NCI-H2227 treated with DMSO at 0.1 percent for 48 hours (cell line): ENCODE results near the gene PARK7.

Source experiments
- DNase-seq: peaks from one replicate; lab custom pipeline; 2025; lab: John Stamatoyannopoulos, UW

PARK7 gene

DNA sequence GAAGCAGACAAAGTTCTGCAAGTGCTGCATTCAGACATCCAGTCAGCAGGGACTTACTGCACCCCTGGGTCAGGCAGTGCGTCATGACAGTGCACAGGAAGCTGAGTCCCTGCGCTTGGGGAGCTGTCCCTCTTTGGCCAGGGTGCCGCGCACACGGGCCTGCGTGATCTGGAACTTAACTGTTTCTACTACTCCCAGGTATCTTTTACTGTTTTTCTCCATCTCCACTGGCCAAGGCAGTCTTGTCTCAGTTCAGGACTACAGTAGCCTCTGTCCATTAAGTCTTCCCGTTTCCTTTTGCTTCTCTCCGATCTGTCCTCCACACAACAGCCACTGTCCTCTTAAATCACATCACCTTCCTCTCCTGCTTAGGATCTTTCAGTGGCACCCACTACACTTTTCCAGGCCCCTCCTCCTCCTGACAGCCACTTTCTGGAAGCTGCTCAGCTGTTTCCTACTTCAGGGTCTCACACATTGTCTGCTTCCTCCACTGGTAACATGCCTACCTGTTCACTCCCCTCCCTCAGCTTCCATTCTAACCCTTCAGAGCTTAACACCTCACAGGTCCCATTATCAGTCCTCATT lies 48.7 kb downstream of the PARK7 start:
- no peak for DNase-seq

DNA sequence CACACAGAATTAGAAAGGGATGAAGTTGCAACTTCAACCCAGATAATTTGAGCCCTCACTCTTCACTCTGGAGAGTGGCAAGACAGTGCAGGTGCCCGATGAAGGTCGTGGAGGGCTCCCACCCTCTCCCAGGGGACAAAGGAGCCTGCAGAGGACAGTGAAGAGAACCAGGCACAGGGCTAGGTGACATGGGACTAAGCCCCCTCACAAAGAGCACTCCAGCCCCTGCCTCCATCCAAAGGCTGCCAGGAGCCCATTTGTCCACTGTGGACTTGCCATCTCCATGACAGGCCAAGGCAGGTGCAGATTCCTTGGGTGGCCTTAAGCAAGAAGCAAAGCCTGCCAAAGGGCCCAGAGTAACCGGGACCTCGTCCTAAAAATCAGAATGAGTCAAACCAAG lies 49.5 kb downstream of the PARK7 start:
- no peak for DNase-seq

DNA sequence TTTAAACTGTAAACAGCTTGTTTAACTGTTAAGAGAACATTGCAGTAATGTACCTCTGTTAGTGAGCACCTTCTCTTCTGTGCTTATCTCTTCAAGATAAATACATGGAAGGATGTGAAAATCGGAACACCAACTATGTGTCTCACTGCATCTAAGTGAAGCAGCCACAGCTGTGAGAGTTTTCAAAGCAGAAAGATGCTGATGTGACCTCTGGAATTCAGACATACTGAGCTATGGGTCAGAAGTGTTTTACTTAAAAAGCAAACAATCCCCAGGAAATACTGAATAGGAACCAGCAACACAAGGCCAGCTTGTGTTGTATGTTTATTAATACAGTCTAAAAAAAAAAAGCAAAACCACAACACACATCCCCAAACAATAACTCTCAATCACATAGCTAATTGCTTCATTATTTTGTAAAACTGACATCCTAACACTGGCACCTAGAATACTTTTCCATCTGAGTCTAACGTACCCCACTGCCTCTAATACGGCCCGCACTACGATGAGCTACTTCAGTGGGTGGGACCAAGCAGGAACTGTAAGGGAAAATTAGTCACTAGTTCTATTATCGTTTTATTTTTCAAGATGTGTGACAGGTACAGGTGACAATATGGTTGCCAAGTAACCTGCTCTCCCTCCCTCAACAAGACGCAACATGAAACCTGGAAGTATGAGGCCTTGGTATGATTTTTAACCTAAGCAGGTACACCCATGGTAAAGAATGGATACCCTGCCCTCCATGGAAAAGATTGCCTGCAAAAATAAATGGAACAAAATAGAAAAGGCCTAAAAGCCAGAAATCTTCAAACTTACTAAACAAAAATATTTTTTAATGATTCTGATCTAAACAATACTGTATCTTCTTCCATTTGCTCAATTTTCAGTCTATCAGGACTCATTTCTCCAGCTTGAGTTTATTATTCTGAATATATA lies 50.7 kb downstream of the PARK7 start:
- DNase-seq: no peak

GRCh38 chr1:8012955-8013354 lies 51.4 kb downstream of the PARK7 start:
- DNase-seq: no peak

DNA sequence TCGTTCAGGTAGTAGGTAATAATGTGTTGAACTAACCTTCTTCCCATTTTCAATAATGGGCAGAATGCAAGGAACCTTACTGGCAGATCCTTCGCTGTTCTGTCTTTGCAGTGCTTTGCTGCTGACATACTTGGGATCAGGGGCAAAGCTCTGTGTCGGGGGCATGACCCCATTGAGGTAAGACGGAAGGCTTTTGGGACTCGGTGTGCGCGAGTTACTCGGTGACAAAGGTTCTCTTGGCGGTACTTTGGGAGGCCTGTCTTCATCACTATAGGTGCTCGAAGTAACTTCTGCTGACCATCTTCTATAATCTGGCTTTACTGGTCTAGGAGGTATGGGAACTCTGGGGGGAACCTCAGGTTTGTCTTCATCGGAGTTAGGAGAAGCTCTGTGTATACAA lies 51.9 kb downstream of the PARK7 start:
- DNase-seq: no peak

GRCh38 chr1:8013800-8014199 lies 52.3 kb downstream of the PARK7 start:
- DNase-seq: no peak

- no peak for DNase-seq
These were observed 53.0 kb downstream of the PARK7 start for GRCh38 chr1:8014381-8014988.

DNA sequence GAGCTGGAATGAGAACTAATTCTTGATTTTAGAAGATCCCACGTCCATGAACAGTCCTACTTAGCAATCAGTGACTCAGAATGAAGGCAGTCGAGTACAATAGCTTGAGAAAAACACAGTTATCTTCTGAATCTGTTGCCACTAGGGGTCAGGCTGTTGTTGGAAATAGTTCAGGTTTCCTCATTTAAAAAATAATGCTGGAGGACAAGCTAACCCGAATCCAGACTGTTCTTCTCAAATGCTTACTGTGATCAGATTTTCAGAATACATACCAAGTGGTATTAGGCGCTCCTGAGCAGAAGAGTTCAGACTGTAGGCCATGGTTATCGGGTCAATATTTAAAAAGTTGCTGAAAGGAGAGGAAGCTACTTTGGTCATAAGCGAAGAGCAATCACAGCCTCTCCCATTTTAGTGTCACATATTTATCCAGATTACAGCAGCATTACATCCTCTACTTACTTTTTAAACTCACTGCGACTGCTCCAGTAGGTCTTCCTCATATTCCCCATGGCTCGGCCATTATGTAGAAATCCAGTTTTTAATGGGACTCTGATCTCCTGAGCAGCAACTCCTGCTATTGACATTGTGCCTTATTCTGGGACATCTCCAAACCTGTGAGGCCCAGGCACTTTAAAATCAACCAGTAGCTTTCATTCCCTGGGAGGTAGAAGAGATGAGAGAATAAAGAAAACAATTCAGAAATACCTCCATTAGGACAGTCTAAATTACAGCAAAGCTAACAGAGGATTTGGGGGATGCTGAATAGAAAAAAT lies 53.7 kb downstream of the PARK7 start:
- peak; percentile 84 for DNase-seq

- DNase-seq: no peak
These were observed 54.3 kb downstream of the PARK7 start for GRCh38 chr1:8015809-8016165.

- DNase-seq: no peak
These were observed 54.8 kb downstream of the PARK7 start for GRCh38 chr1:8016210-8016894.

DNA sequence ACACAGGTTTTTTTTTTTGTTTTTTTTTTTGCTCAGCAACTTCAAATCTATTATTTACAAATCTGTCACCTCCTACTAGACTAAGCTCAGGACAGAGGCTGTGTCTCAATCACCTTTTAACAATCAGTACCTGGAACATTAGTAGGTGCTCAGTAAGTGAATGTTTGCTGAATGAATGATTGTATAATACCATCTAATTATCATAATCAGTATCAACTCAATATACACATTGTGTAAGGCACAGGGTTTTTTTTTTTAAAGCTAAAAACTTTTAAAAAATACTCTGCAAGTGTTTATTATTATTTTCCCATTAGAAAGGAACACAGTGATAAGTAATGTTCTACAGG lies 55.4 kb downstream of the PARK7 start:
- no peak for DNase-seq

DNA sequence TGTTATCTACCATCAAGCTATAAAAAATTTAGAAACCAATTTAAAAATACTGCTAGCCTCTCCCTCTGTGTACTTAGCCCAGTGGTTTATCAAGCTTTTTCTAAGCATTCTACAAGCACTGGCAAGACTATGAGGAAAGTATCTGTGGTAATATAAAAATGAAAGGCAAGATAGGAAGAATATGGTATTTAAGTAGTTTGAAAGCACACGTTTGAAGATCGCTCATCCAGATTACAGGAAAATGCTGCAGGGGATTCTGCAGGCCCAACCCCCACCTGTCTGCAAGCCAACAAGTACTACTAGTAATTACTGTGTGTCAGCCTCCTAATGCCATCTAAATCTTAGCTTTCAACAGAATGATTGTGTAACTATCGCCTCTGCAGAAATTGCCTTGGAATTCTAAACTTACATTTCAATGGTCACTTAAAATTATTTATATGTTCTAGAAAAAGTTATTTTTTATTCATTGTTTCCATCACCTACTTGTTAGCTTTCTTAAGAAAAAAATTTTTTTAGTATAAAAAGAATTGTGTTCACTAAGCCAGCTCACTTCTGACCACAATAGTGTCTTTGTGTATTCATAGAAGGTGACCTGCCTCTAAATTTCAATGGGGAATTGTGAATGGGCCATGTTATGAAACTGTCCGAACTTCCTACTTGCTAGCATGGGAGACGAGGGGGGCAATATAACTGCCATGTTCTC lies 56.1 kb downstream of the PARK7 start:
- peak; percentile 82 for DNase-seq

DNA sequence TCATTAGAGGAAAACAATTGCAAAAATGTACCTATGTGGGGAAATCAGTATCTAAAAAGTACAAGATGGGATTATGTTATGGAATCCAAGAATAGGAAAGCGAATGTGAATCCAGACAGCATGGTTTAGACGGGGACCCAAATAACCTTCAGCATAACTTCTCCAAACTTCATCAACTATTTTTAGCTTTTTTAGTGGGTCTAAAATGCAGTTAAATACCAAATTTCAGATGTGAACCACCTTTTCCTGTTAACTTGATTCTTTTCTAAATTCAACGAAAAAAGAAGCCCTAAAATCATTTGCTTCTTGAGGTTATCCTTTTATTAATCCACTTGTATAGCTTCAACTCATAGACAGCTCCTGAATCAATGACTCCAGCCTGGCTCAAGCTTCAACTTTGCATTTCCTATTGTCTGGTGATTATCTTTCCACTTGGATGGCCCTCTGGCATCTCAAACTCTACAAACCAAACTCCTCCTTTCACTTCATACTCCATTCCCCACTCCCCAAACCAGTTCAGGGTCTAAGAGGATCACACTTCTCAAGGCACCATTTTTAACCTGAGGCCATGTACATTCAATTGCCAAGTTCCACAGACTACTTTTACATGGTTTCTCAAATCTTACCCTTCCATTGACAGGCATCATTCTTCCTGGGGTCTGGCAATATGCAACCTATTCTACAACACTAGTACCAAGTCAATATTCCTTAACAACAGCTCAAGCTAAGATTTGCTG lies 57.1 kb downstream of the PARK7 start:
- DNase-seq: no peak

GRCh38 chr1:8019229-8019620 lies 57.7 kb downstream of the PARK7 start:
- DNase-seq: no peak

GRCh38 chr1:8020032-8020431 lies 58.5 kb downstream of the PARK7 start:
- no peak for DNase-seq

GRCh38 chr1:8021676-8022266 lies 60.3 kb downstream of the PARK7 start:
- DNase-seq: no peak

GRCh38 chr1:8022395-8023286 lies 61.1 kb downstream of the PARK7 start:
- DNase-seq: no peak

- no peak for DNase-seq
These were observed 61.9 kb downstream of the PARK7 start for GRCh38 chr1:8023287-8023994.

DNA sequence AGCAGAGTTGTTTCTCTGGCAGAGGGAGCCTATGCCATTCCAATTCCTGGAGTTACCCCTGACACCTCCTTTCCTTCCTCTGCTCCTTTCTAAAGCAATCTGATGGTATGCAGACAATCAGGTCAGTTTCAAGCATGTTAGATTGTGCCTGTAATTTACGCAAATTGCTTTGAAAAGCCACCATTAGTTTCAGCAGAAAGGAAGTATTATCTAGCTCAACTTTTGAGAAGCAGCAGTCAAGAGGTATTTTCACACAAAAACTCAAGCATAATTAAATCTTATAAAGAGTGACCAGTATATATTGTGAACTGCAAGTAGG lies 62.4 kb downstream of the PARK7 start:
- DNase-seq: no peak
